Measurements from ENCODE around the gene ARID1A. TPM values are rescaled to one million over a fixed set of nuclear protein-coding genes. Genes with fewer than 3 reads are reported as not detected.

The ARID1A gene
- total and polyA plus RNA-seq, 2 of the 4 experiments (the other 2 are of a cell fraction): 14.0 to 40.7 TPM

GRCh38 chr1:26754086-26754874 lies 58.5 kb downstream of the ARID1A start:
- no peak; the same call in none of the 2 replicates for ATAC-seq (ENCODE audit: low read depth)
- Histone ChIP-seq H3K27ac (ENCODE audit: insufficient read depth, low read length) (no peak overlapping the region), H3K4me3 (ENCODE audit: insufficient read depth, low read depth, low read length) (no peak overlapping the region), H2AK5ac (ENCODE audit: low read depth, low read length) (no peak overlapping the region), H4K8ac (ENCODE audit: low read depth in 2 of 2, low read length in 2 of 2) (no peak overlapping the region), H2BK20ac (ENCODE audit: low read depth, low read length) (no peak overlapping the region), H3K4ac (ENCODE audit: low read depth, low read length) (no peak overlapping the region), H2AK9ac (replicated peaks; ENCODE audit: low read depth, low read length, poor library complexity) (no peak overlapping the region), H2BK120ac (ENCODE audit: low read depth, low read length) (no peak overlapping the region), H3K4me2 (ENCODE audit: low read depth, low read length) (no peak overlapping the region), H3K14ac (replicated peaks; ENCODE audit: low read depth, low read length) (no peak overlapping the region), H2AFZ (replicated peaks; ENCODE audit: low read length, poor library complexity) (no peak overlapping the region), H4K20me1 (ENCODE audit: insufficient read depth, low read length) (peaks cover 53% of the 10 kb centered on the region), H3K27me3 (ENCODE audit: control insufficient read depth, insufficient read depth, low read length) (no peaks in the 10 kb centered on the region), H3K36me3 (ENCODE audit: control insufficient read depth, insufficient read depth, low read length) (peaks cover 50% of the 10 kb centered on the region), H3K9ac (ENCODE audit: low read depth, low read length) (no peak overlapping the region), H3K4me1 (ENCODE audit: control insufficient read depth, insufficient read depth, low read length) (peaks cover 3% of the 10 kb centered on the region), H4K91ac (ENCODE audit: insufficient read depth, low read depth, low read length) (no peak overlapping the region), H3K9me1 (ENCODE audit: insufficient read depth, low read length) (peaks cover 26% of the 10 kb centered on the region), H3K18ac (ENCODE audit: low read depth, low read length) (no peak overlapping the region), H2BK5ac (ENCODE audit: low read depth, low read length, poor library complexity, severe bottlenecking) (peak overlapping the region; percentile 30), H3K9me3 (ENCODE audit: control insufficient read depth, insufficient read depth, low read length) (no peaks in the 10 kb centered on the region), H2BK15ac (ENCODE audit: low read depth, low read length) (no peak overlapping the region), H3K23ac (ENCODE audit: low read depth, low read length) (no peak overlapping the region), H3K56ac (ENCODE audit: extremely low read depth, insufficient read depth, low read length) (no peak overlapping the region), H4K5ac (ENCODE audit: low read depth, low read length) (no peak overlapping the region), H3K79me1 (ENCODE audit: low read depth in 1 of 2, low read length in 2 of 2) (peaks cover 49 to 86% of the 10 kb centered on the region in 2 experiments)
- in situ Hi-C loops (cut with MboI; ENCODE audit: low sequenced_read_pairs) (no loop called here), intact Hi-C loops (cut with micrococcal nuclease) (no loop called here), dilution Hi-C loops (cut with HindIII; ENCODE audit: low sequenced_read_pairs, unreplicated experiment) (no loop called here)
- TF ChIP-seq RAD21 (IDR thresholded peaks at IDR 0.05; ENCODE audit: low read length) (no peak), MAFK (IDR thresholded peaks at IDR 0.05; ENCODE audit: low read depth, low read length) (no peak), POLR2A (IDR thresholded peaks at IDR 0.05; ENCODE audit: low read depth, low read length) (no peak), BHLHE40 (IDR thresholded peaks at IDR 0.05; ENCODE audit: low read depth, low read length) (no peak), FOS (IDR thresholded peaks at IDR 0.05; ENCODE audit: low read depth, low read length) (no peak), CTCF (conservative IDR thresholded peaks at IDR 0.05; ENCODE audit: low read depth, low read length) (no peak), MAZ (IDR thresholded peaks at IDR 0.05; ENCODE audit: borderline replicate concordance, low read depth, low read length) (no peak), CEBPB (IDR thresholded peaks at IDR 0.05; ENCODE audit: low read depth, low read length) (no peak), ELK1 (IDR thresholded peaks at IDR 0.05; ENCODE audit: borderline replicate concordance, low read depth, low read length) (no peak), NFE2L2 (IDR thresholded peaks at IDR 0.05; ENCODE audit: low read depth, low read length) (no peak), RCOR1 (IDR thresholded peaks at IDR 0.05; ENCODE audit: insufficient replicate concordance, low read length) (no peak), MXI1 (IDR thresholded peaks at IDR 0.05; ENCODE audit: borderline replicate concordance, low read depth, low read length) (no peak), CHD1 (IDR thresholded peaks at IDR 0.05; ENCODE audit: low read depth, low read length) (no peak), RFX5 (IDR thresholded peaks at IDR 0.05; ENCODE audit: low read depth, low read length) (no peak), USF2 (IDR thresholded peaks at IDR 0.05; ENCODE audit: low read depth, low read length) (no peak), SMC3 (IDR thresholded peaks at IDR 0.05; ENCODE audit: low read depth, low read length) (no peak)
- ChIA-PET POLR2A (ENCODE audit: unreplicated experiment) (no interaction called here), CTCF (no interaction called here)
- WGBS, 2 experiments (ENCODE audit: extremely low coverage in 2 of 2, insufficient read length in 1 of 2): no CpG with 5 or more reads among the region's 5 CpGs
- BruUV-seq (replicated peaks): no TSS peak
- DNase-seq: no peak
